GM15510 (cell line): ENCODE measurements around the gene SSX2IP.

ENCODE experiments used
- POLR2A ChIP-seq: IDR thresholded peaks from 3 replicates; pipeline ENCODE4 v1.6.1; 2011; ENCODE audit warnings: borderline replicate concordance; ENCODE audit not compliant: insufficient read length; ENCODE audit errors: extremely low read depth

Gene SSX2IP

GRCh38 chr1:84693005-84693404, 2.7 kb upstream of the SSX2IP start:
- TF ChIP-seq POLR2A = no peak

GRCh38 chr1:84692391-84692790, 2.1 kb upstream of the SSX2IP start:
- no peak for TF ChIP-seq POLR2A

GRCh38 chr1:84691122-84691783, 992 bp upstream of the SSX2IP start:
- TF ChIP-seq POLR2A = no peak

GRCh38 chr1:84689514-84690396, 506 bp downstream of the SSX2IP start:
- TF ChIP-seq POLR2A = no peak

GRCh38 chr1:84688463-84689061, 1.7 kb downstream of the SSX2IP start:
- TF ChIP-seq POLR2A = no peak

- TF ChIP-seq POLR2A = no peak
These were observed 2.4 kb downstream of the SSX2IP start for GRCh38 chr1:84687714-84688462.

GRCh38 chr1:84686223-84686622, 4.0 kb downstream of the SSX2IP start:
- no peak for TF ChIP-seq POLR2A

GRCh38 chr1:84683508-84683907, 6.8 kb downstream of the SSX2IP start:
- no peak for TF ChIP-seq POLR2A

GRCh38 chr1:84682047-84682446, 8.2 kb downstream of the SSX2IP start:
- no peak for TF ChIP-seq POLR2A

- TF ChIP-seq POLR2A = no peak
These were observed 12.7 kb downstream of the SSX2IP start for GRCh38 chr1:84677415-84678099.

- no peak for TF ChIP-seq POLR2A
These were observed 14.6 kb downstream of the SSX2IP start for GRCh38 chr1:84675631-84676030.

GRCh38 chr1:84675106-84675505, 15.2 kb downstream of the SSX2IP start:
- no peak for TF ChIP-seq POLR2A

GRCh38 chr1:84674705-84675104, 15.6 kb downstream of the SSX2IP start:
- TF ChIP-seq POLR2A = no peak

GRCh38 chr1:84674021-84674420, 16.2 kb downstream of the SSX2IP start:
- no peak for TF ChIP-seq POLR2A

- no peak for TF ChIP-seq POLR2A
These were observed 18.0 kb downstream of the SSX2IP start for GRCh38 chr1:84672080-84672854.
